ENCODE results near the gene SLC9A9. TPM values are rescaled to one million over a fixed set of nuclear protein-coding genes. Genes with fewer than 3 reads are reported as not detected.

Gene SLC9A9
- polyA plus RNA-seq, 1 of the 3 experiments (the other 2 are of a cell fraction) = 0.05 TPM

- Histone ChIP-seq H3K9me2 (no peaks in the 10 kb centered on the region), H3K9me3 (no peaks in the 10 kb centered on the region), H4K20me1 (ENCODE audit: insufficient read depth) (no peaks in the 10 kb centered on the region), H3K4me1 (ENCODE audit: control insufficient read depth in 1 of 2, insufficient read depth in 2 of 2, low read depth in 1 of 2, low read length in 1 of 2) (no peaks in the 10 kb centered on the region), H3K27ac (ENCODE audit: low read depth in 2 of 2, low read length in 1 of 2) (no peak overlapping the region), H2AFZ (ENCODE audit: low read depth) (no peak overlapping the region), H3K36me3 (replicated peaks in 1 of 2; ENCODE audit: control insufficient read depth in 1 of 2, insufficient read depth in 2 of 2, low read length in 1 of 2) (no peaks in the 10 kb centered on the region), H3K9ac (no peak overlapping the region), H3K4me3 (ENCODE audit: low read depth in 2 of 2, low read length in 1 of 2) (no peak overlapping the region), H3K79me2 (ENCODE audit: insufficient read depth) (no peaks in the 10 kb centered on the region), H3K27me3 (ENCODE audit: insufficient read depth) (peaks cover 5% of the 10 kb centered on the region; the same call in 1 of the 2 replicates), H3K4me2 (no peak overlapping the region), H3F3A (replicated peaks; ENCODE audit: insufficient read depth) (no peaks in the 10 kb centered on the region)
- DNase-seq = no peak
- POLR2A ChIA-PET = no interaction called here
- CTCF ChIA-PET = interaction anchor here (1.6 kb wide), 1 partner anchor 16 kb away, joined by 5 read pairs; no protein-coding TSS in a partner anchor
- TF ChIP-seq GATA2 (CRISPR knock-in tag; IDR thresholded peaks at IDR 0.05) = no peak
- no peak for TF ChIP-seq SMC3 (IDR thresholded peaks at IDR 0.05; ENCODE audit: low read depth, low read length)
- no peak for TF ChIP-seq MXI1 (IDR thresholded peaks at IDR 0.05; ENCODE audit: low read depth, low read length)
- TF ChIP-seq REST (IDR thresholded peaks at IDR 0.05; ENCODE audit: low read depth, low read length) = no peak
Measured at GRCh38 chr3:143657391-143657790, 190.9 kb downstream of the SLC9A9 start.

- no peaks in the 10 kb centered on the region for H3K79me2 ChIP-seq (ENCODE audit: insufficient read depth)
- no peaks in the 10 kb centered on the region for H4K20me1 ChIP-seq (ENCODE audit: insufficient read depth)
- TF ChIP-seq FOXM1 (IDR thresholded peaks at IDR 0.05; ENCODE audit: low read depth) (no peak), CTCF (IDR thresholded peaks at IDR 0.05) (no peak), FOXJ3 (CRISPR knock-in tag; IDR thresholded peaks at IDR 0.05) (no peak), EP300 (IDR thresholded peaks at IDR 0.05; ENCODE audit: borderline replicate concordance in 1 of 2, low read depth in 1 of 2, low read length in 1 of 2) (no peak), IRF3 (IDR thresholded peaks at IDR 0.05; ENCODE audit: low read depth, low read length) (no peak), RAD21 (IDR thresholded peaks at IDR 0.05; ENCODE audit: low read length) (no peak), CHD2 (IDR thresholded peaks at IDR 0.05; ENCODE audit: low read length, partially characterized antibody) (no peak), NRF1 (IDR thresholded peaks at IDR 0.05; ENCODE audit: low read depth, low read length) (no peak), REST (IDR thresholded peaks at IDR 0.05; ENCODE audit: low read depth, low read length) (no peak), TCF12 (IDR thresholded peaks at IDR 0.05) (no peak), MAX (IDR thresholded peaks at IDR 0.05; ENCODE audit: low read depth) (no peak), GABPA (IDR thresholded peaks at IDR 0.05; ENCODE audit: low read depth) (no peak), SMC3 (IDR thresholded peaks at IDR 0.05; ENCODE audit: low read depth, low read length) (no peak)
- H3K27ac ChIP-seq (ENCODE audit: low read depth in 2 of 2, low read length in 1 of 2) = no peak overlapping the region
- no peaks in the 10 kb centered on the region for H3K9me2 ChIP-seq
- no peaks in the 10 kb centered on the region for H3K36me3 ChIP-seq (replicated peaks in 1 of 2; ENCODE audit: control insufficient read depth in 1 of 2, insufficient read depth in 2 of 2, low read length in 1 of 2)
- H3K4me2 ChIP-seq = no peak overlapping the region
- no peak overlapping the region for H3K4me3 ChIP-seq (ENCODE audit: low read depth in 2 of 2, low read length in 1 of 2)
- no peak overlapping the region for H2AFZ ChIP-seq (ENCODE audit: low read depth)
- 8% methylated on average over 3 of the region's 3 CpGs for WGBS (ENCODE audit: low lambda C conversion rate)
- no peaks in the 10 kb centered on the region for H3K9me3 ChIP-seq
- H3K27me3 ChIP-seq (ENCODE audit: insufficient read depth) = peaks cover 5% of the 10 kb centered on the region; the same call in 1 of the 2 replicates
- DNase-seq = no peak
- ChIA-PET CTCF (interaction anchor here (1.4 to 2.3 kb wide), 3 partner anchors 11 to 20 kb away, joined by 5 to 8 read pairs (median 5); no protein-coding TSS in a partner anchor), POLR2A (no interaction called here)
- H3K4me1 ChIP-seq (ENCODE audit: control insufficient read depth in 1 of 2, insufficient read depth in 2 of 2, low read depth in 1 of 2, low read length in 1 of 2) = no peaks in the 10 kb centered on the region
- no peak overlapping the region for H3K9ac ChIP-seq
- no peaks in the 10 kb centered on the region for H3F3A ChIP-seq (replicated peaks; ENCODE audit: insufficient read depth)
Measured at GRCh38 chr3:143654906-143655305, 193.4 kb downstream of the SLC9A9 start.

Measured in SK-N-SH (cell line).